LNCaP clone FGC (cell line): ENCODE results near the gene PITPNC1.
"Not testable (repeated sequence)": the region's sequence is repeated elsewhere in the genome, so short reads cannot be mapped to it uniquely, and the experiment has no call there.

Source experiments
- DNase-seq: peaks from one replicate; pipeline ENCODE4 v3.0.0-alpha.2; 2011; ENCODE audit warnings: low read depth
- H3K4me3 ChIP-seq: 2 replicates; pipeline ENCODE4 v1.5.1; 2011; ENCODE audit warnings: mild to moderate bottlenecking, low read depth, low read length, control low read depth
- CTCF ChIP-seq: IDR thresholded peaks from 2 replicates; pipeline ENCODE4 v1.5.1; 2012; ENCODE audit warnings: mild to moderate bottlenecking; ENCODE audit not compliant: control insufficient read depth, insufficient read depth; ENCODE audit errors: extremely low read depth

The PITPNC1 gene

GRCh38 chr17:67625971-67626370 is 248.9 kb downstream of the PITPNC1 start:
- no peak overlapping the region for H3K4me3 ChIP-seq
- TF ChIP-seq CTCF: no peak
- DNase-seq: no peak

- DNase-seq: no peak
- H3K4me3 ChIP-seq: no peak overlapping the region
- 0 out of 2 replicates have a peak, but pooled peaks have one; percentile 23 for TF ChIP-seq CTCF
Observed at GRCh38 chr17:67628580-67629013, 251.5 kb downstream of the PITPNC1 start.

GRCh38 chr17:67629971-67630320 is 252.9 kb downstream of the PITPNC1 start:
- no peak for DNase-seq
- TF ChIP-seq CTCF: peak; percentile 60
- no peak overlapping the region for H3K4me3 ChIP-seq

GRCh38 chr17:67630836-67631235 is 253.8 kb downstream of the PITPNC1 start:
- DNase-seq: not testable (repeated sequence)

GRCh38 chr17:67632141-67632540 is 255.1 kb downstream of the PITPNC1 start:
- TF ChIP-seq CTCF: no peak
- no peak for DNase-seq
- H3K4me3 ChIP-seq: no peak overlapping the region

More at GRCh38 chr17:67630836-67631235, 253.8 kb downstream of the PITPNC1 start:
- H3K4me3 ChIP-seq: not testable (repeated sequence)

- H3K4me3 ChIP-seq: no peak overlapping the region
- TF ChIP-seq CTCF: no peak
- DNase-seq: no peak
Observed at GRCh38 chr17:67633751-67634211, 256.7 kb downstream of the PITPNC1 start.

- no peak for TF ChIP-seq CTCF
- no peak for DNase-seq
- no peak overlapping the region for H3K4me3 ChIP-seq
Observed at GRCh38 chr17:67635681-67636080, 258.6 kb downstream of the PITPNC1 start.
